H1 (cell line): Measurements from ENCODE around the gene FREM2. TPM values are rescaled to one million over a fixed set of nuclear protein-coding genes. Genes with fewer than 3 reads are reported as not detected.

Source experiments
- CTCF ChIA-PET: fragments of 300-600 bp; sonication (Branson Sonifier 250); formaldehyde crosslinking; loops from one replicate; lab custom pipeline; 2021; ENCODE audit not compliant: partially characterized antibody; lab: Charles Lee
- POLR2A ChIA-PET: fragments of 300-600 bp; sonication (Branson Sonifier 250); formaldehyde crosslinking; loops from one replicate; lab custom pipeline; 2021; ENCODE audit warnings: inconsistent platforms; ENCODE audit not compliant: partially characterized antibody; lab: Charles Lee
- DNase-seq, 2 experiments: peaks; one replicate each; pipeline versions ENCODE4 v3.0.0 to v3.0.0-alpha.2; 2010 to 2022; ENCODE audit warnings: low spot score in 2 of 2, low read depth in 1 of 2, mixed read lengths in 1 of 2
- FAIRE-seq: peaks from 2 replicates; lab custom pipeline; 2011; peaks lifted over from hg19 to GRCh38; lab: Jason Lieb, UNC
- H2AFZ ChIP-seq: 2 replicates; pipeline ENCODE4 v1.8.1; 2012; ENCODE audit warnings: low read length, inconsistent platforms
- H2AK5ac ChIP-seq: 2 replicates; pipeline ENCODE4 v1.6.1; 2013; ENCODE audit warnings: low read depth, low read length
- H2BK120ac ChIP-seq: replicated peaks from 2 replicates; pipeline ENCODE3; 2013; ENCODE audit warnings: low read depth, low read length, inconsistent platforms
- H2BK12ac ChIP-seq: 2 replicates; pipeline ENCODE4 v1.6.1; 2013; ENCODE audit warnings: low read depth, low read length
- H2BK15ac ChIP-seq: 2 replicates; pipeline ENCODE4 v1.6.1; 2013; ENCODE audit warnings: low read length
- H2BK20ac ChIP-seq: 2 replicates; pipeline ENCODE4 v1.6.1; 2013; ENCODE audit warnings: low read length
- H2BK5ac ChIP-seq: 2 replicates; pipeline ENCODE4 v1.6.1; 2013; ENCODE audit warnings: low read depth, low read length
- H3K14ac ChIP-seq: 2 replicates; pipeline ENCODE4 v1.6.1; 2013; ENCODE audit warnings: inconsistent platforms; ENCODE audit not compliant: insufficient read length
- H3K18ac ChIP-seq: 2 replicates; pipeline ENCODE4 v1.6.1; 2013; ENCODE audit warnings: low read length; ENCODE audit errors: extremely low read depth
- H3K23ac ChIP-seq: 2 replicates; pipeline ENCODE4 v1.6.1; 2013; ENCODE audit warnings: inconsistent platforms; ENCODE audit not compliant: insufficient read length
- H3K23me2 ChIP-seq: 2 replicates; pipeline ENCODE4 v1.6.1; 2013; ENCODE audit warnings: low read depth, low read length
- H3K27ac ChIP-seq: 2 replicates; pipeline ENCODE4 v1.6.1; 2011; ENCODE audit warnings: low read depth, low read length, inconsistent platforms
- H3K27me3 ChIP-seq, 4 experiments: replicated peaks in 1 of 4; 1 replicate in 1 of 4; 2 replicates in 3 of 4; pipeline versions ENCODE4 v1.6.1 to v1.8.1; 2011 to 2013; ENCODE audit warnings: low read length in 3 of 4, mild to moderate bottlenecking in 3 of 4, inconsistent platforms in 2 of 4, mixed read lengths in 2 of 4, moderate library complexity in 1 of 4; ENCODE audit not compliant: control insufficient read depth in 3 of 4, insufficient read depth in 3 of 4; ENCODE audit errors: extremely low read depth in 1 of 4
- H3K36me3 ChIP-seq, 4 experiments: 2 replicates each; pipeline versions ENCODE4 v1.6.1 to v1.8.1; 2011 to 2013; ENCODE audit warnings: mild to moderate bottlenecking in 4 of 4, low read length in 3 of 4, moderate library complexity in 2 of 4, control low read depth in 1 of 4, inconsistent platforms in 1 of 4; ENCODE audit not compliant: insufficient read depth in 4 of 4, control insufficient read depth in 2 of 4
- H3K4ac ChIP-seq: replicated peaks from 2 replicates; pipeline ENCODE3; 2013; ENCODE audit warnings: low read length, low read depth, mixed read lengths, inconsistent platforms; ENCODE audit not compliant: insufficient read length
- H3K4me1 ChIP-seq, 4 experiments: replicated peaks in 1 of 4; 1 replicate in 1 of 4; 2 replicates in 3 of 4; pipeline versions ENCODE4 v1.6.1 to v1.8.1; 2011 to 2013; ENCODE audit warnings: low read length in 3 of 4, inconsistent platforms in 2 of 4, mixed read lengths in 1 of 4; ENCODE audit not compliant: insufficient read depth in 4 of 4, control insufficient read depth in 3 of 4
- H3K4me2 ChIP-seq, 2 experiments: 2 replicates each; pipeline versions ENCODE4 v1.6.1 to v1.8.1; 2011 to 2013; ENCODE audit warnings: low read depth in 2 of 2, low read length in 2 of 2, control low read depth in 1 of 2, inconsistent platforms in 1 of 2, mild to moderate bottlenecking in 1 of 2; ENCODE audit not compliant: insufficient read depth in 1 of 2
- H3K4me3 ChIP-seq, 4 experiments: fragments of 200-600, 300-600 bp in 1 of 4; sonication (generic), shearing (Covaris generic), sonication (Bioruptor Twin) in 1 of 4; 2 replicates each; pipeline versions ENCODE4 v1.5.1 to v1.8.1; 2011 to 2016; ENCODE audit warnings: low read length in 4 of 4, low read depth in 3 of 4, control low read depth in 2 of 4, inconsistent platforms in 2 of 4, mild to moderate bottlenecking in 2 of 4, mixed read lengths in 1 of 4, moderate library complexity in 1 of 4; ENCODE audit not compliant: insufficient read depth in 2 of 4; ENCODE audit errors: extremely low read depth in 1 of 4
- H3K56ac ChIP-seq: replicated peaks from 2 replicates; pipeline ENCODE3; 2013; ENCODE audit warnings: low read depth, mild to moderate bottlenecking, mixed read lengths, low read length, inconsistent platforms; ENCODE audit not compliant: insufficient read length
- H3K79me1 ChIP-seq: 2 replicates; pipeline ENCODE4 v1.6.1; 2013; ENCODE audit warnings: low read depth, low read length, control low read depth
- H3K79me2 ChIP-seq, 2 experiments: 2 replicates each; pipeline versions ENCODE4 v1.6.1 to v1.8.1; 2012 to 2013; ENCODE audit warnings: low read length in 2 of 2, mild to moderate bottlenecking in 2 of 2, inconsistent platforms in 1 of 2; ENCODE audit not compliant: insufficient read depth in 2 of 2, control insufficient read depth in 1 of 2
- H3K9ac ChIP-seq, 4 experiments: replicated peaks in 1 of 4; 1 replicate in 1 of 4; 2 replicates in 3 of 4; pipeline versions ENCODE4 v1.6.1 to v1.8.1; 2011 to 2013; ENCODE audit warnings: low read depth in 3 of 4, low read length in 3 of 4, control low read depth in 2 of 4, mild to moderate bottlenecking in 2 of 4, moderate library complexity in 2 of 4, inconsistent platforms in 1 of 4; ENCODE audit errors: extremely low read depth in 1 of 4
- H3K9me3 ChIP-seq, 2 experiments: 2 replicates each; pipeline versions ENCODE4 v1.6.1 to v1.8.1; 2012 to 2013; ENCODE audit warnings: mild to moderate bottlenecking in 2 of 2, moderate library complexity in 2 of 2, control low read depth in 1 of 2, inconsistent platforms in 1 of 2, low read depth in 1 of 2, low read length in 1 of 2, mixed read lengths in 1 of 2; ENCODE audit not compliant: insufficient read depth in 2 of 2
- H4K20me1 ChIP-seq, 2 experiments: replicated peaks in 1 of 2; 2 replicates each; pipeline versions ENCODE3 to v1.8.1; 2011 to 2013; ENCODE audit warnings: inconsistent platforms in 2 of 2, low read length in 2 of 2, mild to moderate bottlenecking in 1 of 2; ENCODE audit not compliant: insufficient read depth in 2 of 2, control insufficient read depth in 1 of 2
- H4K5ac ChIP-seq: 2 replicates; pipeline ENCODE4 v1.6.1; 2013; ENCODE audit warnings: low read length, low read depth, mixed read lengths, inconsistent platforms; ENCODE audit not compliant: insufficient read length
- H4K8ac ChIP-seq: 2 replicates; pipeline ENCODE4 v1.8.0; 2013; ENCODE audit warnings: mild to moderate bottlenecking, moderate library complexity, low read length, inconsistent platforms; ENCODE audit not compliant: insufficient read depth; ENCODE audit errors: extremely low read depth
- H4K91ac ChIP-seq: replicated peaks from 2 replicates; pipeline ENCODE3; 2013; ENCODE audit warnings: low read length, mixed read lengths, inconsistent platforms; ENCODE audit not compliant: insufficient read length
- ATF2 ChIP-seq: IDR thresholded peaks from 2 replicates; pipeline ENCODE4 v1.6.1; 2012; ENCODE audit warnings: low read length, inconsistent platforms
- CEBPB ChIP-seq: IDR thresholded peaks from 2 replicates; pipeline ENCODE4 v1.6.1; 2012; ENCODE audit warnings: low read depth, low read length
- EZH2 ChIP-seq: fragments of 200-600 bp; sonication (generic); IDR thresholded peaks from 2 replicates; pipeline ENCODE4 v1.7.1; 2012; ENCODE audit warnings: low read depth, mild to moderate bottlenecking, moderate library complexity, low read length, inconsistent platforms; ENCODE audit not compliant: severe bottlenecking
- JUN ChIP-seq: IDR thresholded peaks from 2 replicates; pipeline ENCODE4 v1.6.1; 2011; ENCODE audit warnings: low read depth, mild to moderate bottlenecking, improper control_type of control experiment, low read length
- RXRA ChIP-seq: IDR thresholded peaks from 2 replicates; pipeline ENCODE4 v1.6.1; 2011; ENCODE audit warnings: low read depth, mild to moderate bottlenecking, low read length, moderate library complexity; ENCODE audit not compliant: insufficient read depth
- SIRT6 ChIP-seq: IDR thresholded peaks from one replicate; pipeline ENCODE4 v1.7.1; 2012; ENCODE audit warnings: low read length, inconsistent platforms
- SUZ12 ChIP-seq: fragments of 200-600 bp; sonication (generic); IDR thresholded peaks from 2 replicates; pipeline ENCODE4 v1.6.1; 2012; ENCODE audit warnings: mild to moderate bottlenecking, inconsistent platforms, low read length, moderate library complexity, mixed read lengths
- USF2 ChIP-seq: IDR thresholded peaks from 2 replicates; pipeline ENCODE4 v1.6.1; 2011; ENCODE audit warnings: low read length, improper control_type of control experiment
- ZNF274 ChIP-seq: IDR thresholded peaks from 2 replicates; pipeline ENCODE4 v1.7.0; 2012; ENCODE audit warnings: low read length, borderline replicate concordance; ENCODE audit errors: extremely low read depth
- WGBS, 2 experiments: shearing (Covaris generic) in 1 of 2; methylation state at CpG; one replicate each; pipeline versions ENCODE4 v1.1.6 to v1.1.7; 2013 to 2015; ENCODE audit warnings: low lambda C conversion rate in 2 of 2, mixed read lengths in 2 of 2, inconsistent platforms in 1 of 2, low coverage in 1 of 2, missing lambda C conversion rate in 1 of 2; ENCODE audit not compliant: insufficient replicate concordance in 2 of 2, insufficient coverage in 1 of 2, insufficient read length in 1 of 2; ENCODE audit errors: extremely low coverage in 1 of 2, missing lambda C conversion rate in 1 of 2; 5-methylcytosine and 5-hydroxymethylcytosine counted together
- polyA plus RNA-seq, 7 experiments: library from polyadenylated mRNA; depleted of rRNA in 3 of 7; stranded (reverse) in 5 of 7; unstranded in 2 of 7; fragments of >200 nt in 5 of 7; fragments of 200-250 nt in 2 of 7; gene quantifications; 1 replicate in 5 of 7; 2 replicates in 1 of 7; 4 replicates in 1 of 7; pipeline versions ENCODE4 v1.2.1 to v1.2.3, GENCODE V29; 2011 to 2013; ENCODE audit warnings: missing spikeins in 2 of 7, mixed read lengths in 2 of 7
- total RNA-seq: library from RNA; stranded (reverse); fragmentation: NEBNext Ultra II Directional; extraction: Animal tissue kit (Norgen Biotek cat#: 25700); gene quantifications from 2 replicates; pipeline ENCODE4 v1.2.1, GENCODE V29; 2021

FREM2 gene
- total and polyA plus RNA-seq, 2 of the 8 experiments (the other 6 are each of a cell fraction or from before 2014, with no cell fraction given) = 11.6 to 22.8 TPM

- Histone ChIP-seq H4K8ac (no peak overlapping the region), H3K4me1 (no peaks in the 10 kb centered on the region), H3K4ac (no peak overlapping the region), H3K4me3 (no peak overlapping the region), H3K14ac (no peak overlapping the region), H2BK15ac (no peak overlapping the region), H3K18ac (no peak overlapping the region), H4K5ac (no peak overlapping the region), H2BK20ac (no peak overlapping the region), H2BK12ac (no peak overlapping the region), H2BK120ac (no peak overlapping the region), H3K36me3 (peaks cover 0 to 11% (median 1%) of the 10 kb centered on the region in 4 experiments; a peak in 1 of 8 replicates), H3K27ac (no peak overlapping the region), H3K56ac (no peak overlapping the region), H3K23me2 (no peaks in the 10 kb centered on the region), H3K4me2 (no peak overlapping the region), H3K79me2 (no peaks in the 10 kb centered on the region), H3K9ac (no peak overlapping the region), H2AK5ac (no peak overlapping the region), H2AFZ (no peak overlapping the region), H4K20me1 (no peaks in the 10 kb centered on the region), H3K27me3 (no peaks in the 10 kb centered on the region), H3K9me3 (no peaks in the 10 kb centered on the region), H4K91ac (no peak overlapping the region), H3K79me1 (no peaks in the 10 kb centered on the region), H2BK5ac (no peak overlapping the region), H3K23ac (no peak overlapping the region)
- DNase-seq = no peak
- ChIA-PET POLR2A (no interaction called here), CTCF (no interaction called here)
- no peak for FAIRE-seq
- WGBS, 2 experiments = 93% methylated on average over 7 of the region's 7 CpGs; no CpG with 5 or more reads in 1 of the 2 experiments
- TF ChIP-seq JUN (no peak), RXRA (no peak), ATF2 (no peak), USF2 (no peak), SUZ12 (no peak), EZH2 (no peak), ZNF274 (no peak), SIRT6 (no peak), CEBPB (no peak)
Measured at GRCh38 chr13:38848360-38848759, 161.5 kb downstream of the FREM2 start.
